Embryonic facial prominence (tissue), 1 donor: ENCODE data around the gene LHX4.
A peak's percentile ranks its signal among the peaks of the same experiment; 100 is the strongest.

Experiments used
- DNase-seq: peaks from one replicate; pipeline ENCODE4 v3.0.0-alpha.2; 2016; ENCODE audit errors: extremely low spot score

The LHX4 gene

GRCh38 chr1:180229483-180230415 lies at the start of gene LHX4:
TSS of gene LHX4 (plus strand) at chr1:180230264. CDS start at chr1:180230530, 266 bp downstream.
- no peak for DNase-seq

GRCh38 chr1:180181048-180181447 lies 49.0 kb upstream of the LHX4 start:
- no peak for DNase-seq

- DNase-seq, result no peak
These were observed 47.9 kb upstream of the LHX4 start for GRCh38 chr1:180181996-180182642.

- no peak for DNase-seq
These were observed 47.3 kb upstream of the LHX4 start for GRCh38 chr1:180182643-180183311.

- DNase-seq, result no peak
These were observed 46.6 kb upstream of the LHX4 start for GRCh38 chr1:180183426-180183825.

GRCh38 chr1:180184041-180184440 lies 46.0 kb upstream of the LHX4 start:
- DNase-seq, result no peak

- DNase-seq, result no peak
These were observed 44.8 kb upstream of the LHX4 start for GRCh38 chr1:180185281-180185680.

- no peak for DNase-seq
These were observed 44.0 kb upstream of the LHX4 start for GRCh38 chr1:180185971-180186645.

- no peak for DNase-seq
These were observed 43.2 kb upstream of the LHX4 start for GRCh38 chr1:180186831-180187230.

GRCh38 chr1:180187626-180188025 lies 42.4 kb upstream of the LHX4 start:
- DNase-seq, result no peak

GRCh38 chr1:180188091-180188506 lies 42.0 kb upstream of the LHX4 start:
- peak; percentile 19 for DNase-seq

- no peak for DNase-seq
These were observed 41.3 kb upstream of the LHX4 start for GRCh38 chr1:180188684-180189175.

GRCh38 chr1:180190091-180190490 lies 40.0 kb upstream of the LHX4 start:
- no peak for DNase-seq

- no peak for DNase-seq
These were observed 37.9 kb upstream of the LHX4 start for GRCh38 chr1:180192172-180192571.

GRCh38 chr1:180193141-180194047 lies 36.7 kb upstream of the LHX4 start:
- no peak for DNase-seq

GRCh38 chr1:180194048-180194425 lies 36.0 kb upstream of the LHX4 start:
- no peak for DNase-seq

GRCh38 chr1:180194546-180195207 lies 35.4 kb upstream of the LHX4 start:
- no peak for DNase-seq

- DNase-seq, result no peak
These were observed 34.7 kb upstream of the LHX4 start for GRCh38 chr1:180195401-180195800.

GRCh38 chr1:180195916-180196315 lies 34.1 kb upstream of the LHX4 start:
- DNase-seq, result no peak

GRCh38 chr1:180196436-180197003 lies 33.5 kb upstream of the LHX4 start:
- DNase-seq, result no peak
